NT2/D1 (cell line): Measurements from ENCODE around the gene GAS2L1.
"Not testable (repeated sequence)": the region's sequence is repeated elsewhere in the genome, so short reads cannot be mapped to it uniquely, and the experiment has no call there.

Source experiments
- SUZ12 ChIP-seq: IDR thresholded peaks from 2 replicates; pipeline ENCODE4 v1.6.1; 2011; ENCODE audit not compliant: insufficient read length, insufficient read depth; ENCODE audit errors: extremely low read depth
- YY1 ChIP-seq: IDR thresholded peaks from 2 replicates; pipeline ENCODE4 v1.6.1; 2011; ENCODE audit not compliant: insufficient read length, insufficient read depth
- ZNF274 ChIP-seq: IDR thresholded peaks from 2 replicates; pipeline ENCODE4 v1.6.1; 2011; ENCODE audit warnings: mild to moderate bottlenecking, low read depth, low read length

GRCh38 chr22:29344889-29345288 is 38.4 kb downstream of the GAS2L1 start:
- TF ChIP-seq YY1, SUZ12, ZNF274: not testable (repeated sequence)
